GM15510 (cell line): ENCODE measurements around the gene CYB561A3.

Source experiments
- POLR2A ChIP-seq: IDR thresholded peaks from 3 replicates; pipeline ENCODE4 v1.6.1; 2011; ENCODE audit warnings: borderline replicate concordance; ENCODE audit not compliant: insufficient read length; ENCODE audit errors: extremely low read depth

CYB561A3 gene

GRCh38 chr11:61327669-61328071 lies 34.0 kb downstream of the CYB561A3 start:
- no peak for TF ChIP-seq POLR2A

GRCh38 chr11:61325649-61326414 lies 35.9 kb downstream of the CYB561A3 start:
- no peak for TF ChIP-seq POLR2A

- TF ChIP-seq POLR2A: no peak
Measured at GRCh38 chr11:61315260-61315659, 46.4 kb downstream of the CYB561A3 start.

- no peak for TF ChIP-seq POLR2A
Measured at GRCh38 chr11:61310749-61311148, 50.9 kb downstream of the CYB561A3 start.

- TF ChIP-seq POLR2A: no peak
Measured at GRCh38 chr11:61309739-61310138, 51.9 kb downstream of the CYB561A3 start.

GRCh38 chr11:61309141-61309540 lies 52.5 kb downstream of the CYB561A3 start:
- no peak for TF ChIP-seq POLR2A

GRCh38 chr11:61307354-61307753 lies 54.3 kb downstream of the CYB561A3 start:
- TF ChIP-seq POLR2A: no peak

- no peak for TF ChIP-seq POLR2A
Measured at GRCh38 chr11:61306221-61306620, 55.5 kb downstream of the CYB561A3 start.

GRCh38 chr11:61305417-61305816 lies 56.3 kb downstream of the CYB561A3 start:
- TF ChIP-seq POLR2A: no peak

GRCh38 chr11:61303725-61304124 lies 58.0 kb downstream of the CYB561A3 start:
- TF ChIP-seq POLR2A: no peak

GRCh38 chr11:61302550-61302949 lies 59.1 kb downstream of the CYB561A3 start:
- no peak for TF ChIP-seq POLR2A
